Ascending aorta (tissue), 2 donors: ENCODE measurements around the gene ST7. TPM values are rescaled to one million over a fixed set of nuclear protein-coding genes. Genes with fewer than 3 reads are reported as not detected.

Experiments
- DNase-seq, 2 donors: peaks; one replicate each; pipeline ENCODE4 v3.0.0-alpha.2; 2019; ENCODE audit warnings: low spot score in 2 of 2
- H3K27ac ChIP-seq, 2 donors: fragments of 200-600 bp; sonication (generic); one replicate each; pipeline ENCODE4 v1.5.1; 2016 to 2017; ENCODE audit warnings: mild to moderate bottlenecking in 1 of 2
- H3K27me3 ChIP-seq: fragments of 200-600 bp; sonication (generic); one replicate; pipeline ENCODE4 v1.5.1; 2017
- H3K36me3 ChIP-seq, 2 donors: fragments of 200-600 bp; sonication (generic); one replicate each; pipeline ENCODE4 v1.5.1; 2016
- H3K4me1 ChIP-seq, 2 donors: fragments of 200-600 bp; sonication (generic); one replicate each; pipeline ENCODE4 v1.5.1; 2016 to 2017; ENCODE audit warnings: mild to moderate bottlenecking in 1 of 2
- H3K4me3 ChIP-seq, 2 donors: fragments of 200-600 bp; sonication (generic); one replicate each; pipeline ENCODE4 v1.5.1; 2016 to 2017; ENCODE audit warnings: mild to moderate bottlenecking in 1 of 2
- H3K9me3 ChIP-seq, 2 donors: fragments of 200-600 bp; sonication (generic); one replicate each; pipeline ENCODE4 v1.5.1; 2016
- CTCF ChIP-seq, 3 experiments: fragments of 200-600 bp in 2 of 3; fragments of 450-650 bp in 1 of 3; sonication (generic) in 2 of 3; IDR thresholded peaks; one replicate each; pipeline ENCODE4 v1.5.1; 2016 to 2019; ENCODE audit warnings: antibody characterized with exemption in 3 of 3, mild to moderate bottlenecking in 1 of 3, moderate library complexity in 1 of 3
- intact Hi-C: fragments of 100-400 bp; cut with DNase I; formaldehyde crosslinking; loops from one replicate; pipeline ENCODE4 v1.15.1; 2023
- total RNA-seq: library from RNA; depleted of rRNA; stranded (reverse); fragments of >200 nt; gene quantifications from one replicate; pipeline ENCODE4 v1.1.0, GENCODE V29; 2016

The ST7 gene
- total RNA-seq, 1 donor from 2014 or later, result 19.2 TPM

DNA sequence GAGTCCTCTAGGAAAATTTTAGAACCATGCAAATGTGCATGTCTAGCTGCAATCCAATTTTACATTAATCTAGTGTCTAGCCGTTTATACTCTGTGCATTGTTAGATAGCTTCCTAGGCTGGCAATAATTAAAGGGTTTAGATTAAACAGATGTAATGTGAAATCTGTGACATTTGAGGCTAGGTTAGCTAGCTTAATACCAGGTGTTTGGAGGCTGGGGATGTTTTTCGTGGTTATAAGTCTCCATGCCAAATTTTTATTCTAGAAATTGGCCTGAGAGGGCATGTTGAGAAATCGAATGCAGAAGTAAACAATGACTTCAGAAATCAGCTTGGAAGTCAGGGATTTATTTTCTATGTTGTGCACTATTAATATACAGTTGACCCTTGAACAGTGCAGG lies 94.2 kb downstream of the ST7 start:
- no peak for TF ChIP-seq CTCF (IDR thresholded peaks at IDR 0.05)
- H3K9me3 ChIP-seq, result no peaks in the 10 kb centered on the region
- H3K4me1 ChIP-seq, result peaks cover 2 to 49% of the 10 kb centered on the region in 2 donors
- DNase-seq, result no peak
- intact Hi-C loops, result no loop called here
- H3K27ac ChIP-seq, result no peak overlapping the region
- H3K36me3 ChIP-seq, result no peaks in the 10 kb centered on the region
- no peak overlapping the region for H3K4me3 ChIP-seq
- H3K27me3 ChIP-seq, result no peaks in the 10 kb centered on the region

GRCh38 chr7:117048114-117048866 lies 95.0 kb downstream of the ST7 start:
- no peak overlapping the region for H3K4me3 ChIP-seq
- no peaks in the 10 kb centered on the region for H3K9me3 ChIP-seq
- intact Hi-C loops, result no loop called here
- no peak for DNase-seq
- no peak overlapping the region for H3K27ac ChIP-seq
- no peaks in the 10 kb centered on the region for H3K27me3 ChIP-seq
- no peak for TF ChIP-seq CTCF (IDR thresholded peaks at IDR 0.05)
- H3K36me3 ChIP-seq, result no peaks in the 10 kb centered on the region
- peaks cover 2 to 43% of the 10 kb centered on the region in 2 donors for H3K4me1 ChIP-seq

GRCh38 chr7:117048882-117049281 lies 95.6 kb downstream of the ST7 start:
- Histone ChIP-seq H3K9me3 (no peaks in the 10 kb centered on the region), H3K27me3 (no peaks in the 10 kb centered on the region), H3K27ac (no peak overlapping the region), H3K4me3 (no peak overlapping the region), H3K4me1 (peaks cover 2 to 42% of the 10 kb centered on the region in 2 donors), H3K36me3 (no peaks in the 10 kb centered on the region)
- TF ChIP-seq CTCF (IDR thresholded peaks at IDR 0.05), result no peak
- DNase-seq, result no peak
- intact Hi-C loops, result no loop called here

- Histone ChIP-seq H3K27me3 (no peaks in the 10 kb centered on the region), H3K9me3 (no peaks in the 10 kb centered on the region), H3K4me1 (peaks cover 2 to 21% of the 10 kb centered on the region in 2 donors), H3K4me3 (no peak overlapping the region), H3K27ac (no peak overlapping the region), H3K36me3 (no peaks in the 10 kb centered on the region)
- intact Hi-C loops, result no loop called here
- no peak for TF ChIP-seq CTCF (IDR thresholded peaks at IDR 0.05)
- no peak for DNase-seq
These were observed 98.5 kb downstream of the ST7 start for GRCh38 chr7:117051808-117052207.

DNA sequence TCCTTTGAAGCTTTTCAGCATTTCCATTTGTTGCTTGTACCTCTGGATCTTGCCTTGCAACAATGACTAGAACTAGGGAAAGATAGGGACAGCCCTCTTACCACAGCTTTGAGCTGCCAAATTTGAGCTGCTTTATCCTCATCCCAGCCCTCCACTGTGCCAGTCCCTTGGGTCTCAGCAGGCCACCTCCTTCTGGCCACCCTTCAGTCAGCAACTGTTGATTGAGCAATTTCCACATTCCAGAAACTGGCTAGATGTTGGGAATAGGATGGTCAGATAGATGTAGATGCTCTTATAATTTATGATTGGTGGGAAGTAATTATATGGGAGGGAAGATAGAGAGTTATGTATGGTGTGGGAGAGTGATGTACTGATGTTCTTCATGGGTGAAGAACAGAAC lies 100.1 kb downstream of the ST7 start:
- no peak for TF ChIP-seq CTCF (IDR thresholded peaks at IDR 0.05)

More for the DNA sequence above, 100.1 kb downstream of the ST7 start:
- H3K36me3 ChIP-seq, result no peaks in the 10 kb centered on the region
- no peak for DNase-seq
- H3K27ac ChIP-seq, result no peak overlapping the region
- intact Hi-C loops, result no loop called here
- no peak overlapping the region for H3K4me3 ChIP-seq
- no peaks in the 10 kb centered on the region for H3K9me3 ChIP-seq
- H3K27me3 ChIP-seq, result no peaks in the 10 kb centered on the region
- H3K4me1 ChIP-seq, result peaks cover under 1 to 10% of the 10 kb centered on the region in 2 donors
